Umbilical cord (tissue), 2 donors: ENCODE results near the gene IGLL1. TPM values are rescaled to one million over a fixed set of nuclear protein-coding genes. Genes with fewer than 3 reads are reported as not detected.

Source experiments
- DNase-seq: peaks from one replicate; pipeline ENCODE4 v3.0.0-alpha.2; 2015; ENCODE audit warnings: low spot score
- total RNA-seq: library from RNA; depleted of rRNA; stranded (reverse); fragments of >200 nt; gene quantifications from one replicate; pipeline ENCODE4 v1.2.3, GENCODE V29; 2014; ENCODE audit warnings: low replicate concordance; ENCODE audit not compliant: insufficient read depth

Gene IGLL1
- total RNA-seq, 1 donor from 2014 or later, result not detected

DNA sequence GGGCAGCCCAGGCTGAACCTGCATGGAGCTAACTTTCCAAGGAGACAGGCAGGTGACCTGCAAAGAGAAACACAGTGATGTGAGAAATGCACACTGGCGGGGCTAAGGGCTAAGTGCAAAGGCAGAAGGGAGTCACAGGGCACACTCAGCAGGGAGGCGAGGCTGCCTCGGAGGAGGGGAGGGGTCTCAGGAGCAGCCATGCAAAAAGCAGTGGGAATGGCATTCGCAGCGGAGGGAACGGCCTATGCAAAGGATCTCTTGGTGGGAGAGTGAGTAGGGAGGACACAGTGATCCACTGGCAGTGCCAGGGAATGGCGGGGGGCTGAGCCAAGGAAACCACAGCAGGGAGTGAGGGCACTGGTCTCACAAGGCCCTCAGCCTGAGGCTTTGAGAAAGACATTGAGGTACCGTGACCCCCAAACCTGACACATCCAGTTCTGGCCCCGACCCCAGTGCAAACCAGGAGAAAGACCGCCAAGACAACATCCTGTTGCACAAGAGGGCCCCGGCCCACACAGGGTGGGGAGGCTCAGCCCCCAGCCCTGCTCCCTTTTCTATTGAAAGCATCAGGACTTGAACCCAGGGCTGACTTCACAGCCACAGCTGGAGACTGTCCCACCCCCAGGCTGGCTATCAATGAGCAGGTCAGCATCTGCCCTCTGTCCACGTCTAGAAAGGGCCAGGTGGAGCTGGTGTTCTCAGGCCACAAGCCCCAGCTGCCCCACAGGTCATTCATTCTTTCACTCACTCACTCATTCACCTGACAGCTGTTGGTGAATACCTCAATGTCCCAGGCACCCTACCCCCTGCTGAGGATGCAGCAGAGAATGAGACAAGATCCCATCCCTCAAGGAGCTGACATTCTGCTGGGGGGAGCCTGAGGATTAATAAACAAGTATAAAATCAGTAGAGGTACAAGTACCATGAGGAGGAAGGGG, 50.7 kb downstream of the IGLL1 start:
- no peak for DNase-seq

DNA sequence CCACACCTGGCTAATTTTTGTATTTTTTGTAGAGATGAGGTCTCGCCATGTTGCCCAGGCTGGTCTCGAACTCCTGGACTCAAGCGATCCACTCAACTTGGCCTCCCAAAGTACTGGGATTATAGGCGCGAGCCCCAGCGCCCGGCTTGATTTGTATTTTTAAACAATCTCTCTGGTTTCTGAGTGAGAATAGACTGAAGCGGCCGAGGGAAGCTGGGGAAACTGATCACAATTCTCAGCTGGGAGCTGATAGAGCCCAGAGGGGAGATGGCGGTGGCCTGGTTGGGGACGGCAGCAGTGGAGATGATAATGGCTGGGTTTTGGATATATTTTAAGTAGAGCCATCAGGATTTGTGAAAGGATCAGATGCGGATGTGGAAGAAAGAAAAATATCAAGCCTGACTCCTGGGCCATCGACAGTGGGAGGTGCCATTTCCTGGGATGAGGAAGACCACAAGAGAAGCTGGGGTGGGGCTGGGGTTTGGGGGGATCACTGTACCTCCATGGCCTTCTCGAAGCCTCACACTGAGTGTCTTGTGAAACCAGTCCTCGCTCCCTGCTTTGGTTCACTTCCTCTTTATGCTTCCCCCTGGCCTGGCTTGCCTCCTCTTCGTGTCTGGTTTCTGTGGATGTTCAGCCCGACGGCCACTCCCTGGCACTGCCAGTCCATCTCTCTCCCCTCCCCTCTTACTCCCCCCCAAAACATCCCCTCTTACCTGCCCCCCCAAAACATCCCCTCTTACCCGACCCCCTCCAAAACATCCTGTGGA, 51.9 kb downstream of the IGLL1 start:
- no peak for DNase-seq

DNA sequence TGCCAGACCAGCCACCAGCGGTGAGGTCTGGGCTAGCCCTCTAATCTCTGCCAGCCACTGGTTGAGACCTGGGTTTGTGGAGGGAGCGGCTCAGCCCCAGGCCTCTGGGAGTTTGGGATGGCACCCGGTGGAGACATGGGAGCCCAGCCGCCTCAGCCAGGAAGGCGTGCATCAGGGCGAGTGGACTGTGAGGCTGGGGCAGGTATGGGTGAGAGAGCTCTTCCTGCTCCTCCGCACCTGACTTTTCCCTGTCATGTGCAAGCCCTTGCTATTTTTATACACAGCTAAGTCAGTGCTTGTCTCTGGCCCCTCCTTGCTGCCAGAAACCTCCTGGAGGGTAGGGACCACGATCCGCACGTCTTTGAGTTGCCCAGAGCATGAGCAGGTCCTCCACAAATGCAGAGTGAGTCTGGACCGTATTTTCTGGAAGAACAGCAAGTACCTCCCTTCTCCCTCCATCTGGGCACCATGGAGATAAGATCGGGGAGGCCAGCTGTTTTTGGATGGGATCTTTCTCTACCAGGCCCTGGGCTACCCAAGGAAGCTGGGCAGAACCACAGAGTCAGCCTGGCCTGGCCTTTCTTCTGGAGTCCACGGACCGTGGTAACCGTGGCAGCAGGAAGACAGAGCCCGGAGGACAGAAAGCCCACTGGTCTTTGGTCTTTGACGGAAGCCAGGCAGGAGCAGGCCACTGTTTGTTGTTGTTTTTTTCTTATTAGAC, 53.3 kb downstream of the IGLL1 start:
- peak; percentile 52 for DNase-seq

DNA sequence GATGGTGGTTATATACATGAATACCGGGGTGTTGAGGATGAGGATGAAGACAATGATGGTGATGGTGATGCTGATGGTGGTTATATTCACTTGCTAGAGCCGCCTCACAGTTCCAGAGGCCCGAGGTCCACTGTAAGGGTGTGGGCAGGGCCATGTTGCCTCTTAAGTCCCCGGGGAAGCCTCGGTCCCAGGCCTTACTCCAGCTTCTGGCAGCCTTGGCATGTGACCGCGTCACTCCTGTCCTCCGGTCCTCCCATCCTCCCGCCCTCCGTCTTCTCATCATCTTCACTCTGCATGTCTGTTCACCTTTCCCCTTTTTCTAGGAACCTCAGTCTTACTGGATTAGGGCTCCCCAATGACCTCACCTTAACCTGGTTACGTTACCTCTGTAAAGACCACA, 54.6 kb downstream of the IGLL1 start:
- DNase-seq, result no peak

DNA sequence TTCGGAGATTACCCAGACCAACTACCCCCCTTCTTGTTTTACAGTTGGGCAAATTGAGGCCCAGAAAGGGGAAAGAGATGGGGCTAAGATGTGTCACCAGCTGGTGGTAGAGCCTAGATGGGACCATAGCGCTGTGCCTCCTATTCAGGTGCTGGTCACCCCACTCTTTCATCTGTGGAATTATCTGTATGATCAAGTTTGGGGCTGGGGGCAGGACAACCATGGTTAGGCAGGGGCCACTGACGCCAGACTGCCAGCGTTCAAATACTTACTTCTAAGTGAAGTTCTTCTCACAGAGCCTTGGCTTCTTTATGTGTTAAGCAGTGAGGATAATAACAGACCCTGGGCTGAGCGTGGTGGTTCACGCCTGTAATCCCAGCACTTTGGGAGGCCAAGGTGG, 55.9 kb downstream of the IGLL1 start:
- no peak for DNase-seq

DNA sequence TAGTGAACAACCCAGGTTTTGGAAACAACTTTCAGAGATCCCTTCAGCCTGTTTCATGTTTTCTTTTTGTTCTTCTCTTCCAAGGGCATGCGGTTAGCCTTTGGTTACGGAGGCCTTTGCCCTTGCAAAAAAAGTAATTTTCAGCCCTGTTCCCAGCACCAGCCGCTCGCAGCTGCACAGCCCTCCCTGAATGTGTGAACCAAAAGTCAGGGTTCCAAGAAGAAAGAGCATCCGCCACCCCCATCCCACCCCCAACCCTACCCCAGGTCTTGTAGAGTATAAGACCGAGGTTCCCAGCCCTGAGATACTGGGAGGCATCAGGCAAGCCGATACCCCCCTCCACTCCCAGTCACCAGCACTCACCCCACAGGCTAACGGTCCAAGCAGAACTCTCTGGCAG, 56.4 kb downstream of the IGLL1 start:
- DNase-seq, result no peak

Other genes with a start within 250 kb of the IGLL1 start
- gene DRICH1, start 52.0 kb upstream of the IGLL1 start, total RNA-seq, result not detected
- gene RGL4, start 110.7 kb upstream of the IGLL1 start, total RNA-seq, result 3.1 TPM
- gene ZNF70, start 170.8 kb upstream of the IGLL1 start, total RNA-seq, result 5.3 TPM
- not detected for gene VPREB3, start 174.1 kb upstream of the IGLL1 start, total RNA-seq
- not detected for gene C22orf15, start 182.7 kb upstream of the IGLL1 start, total RNA-seq
- gene CHCHD10, start 187.7 kb upstream of the IGLL1 start, total RNA-seq, result not detected
- gene MMP11, start 192.6 kb upstream of the IGLL1 start, total RNA-seq, result 13.7 TPM
- 8.9 TPM for gene SMARCB1, start 206.7 kb upstream of the IGLL1 start, total RNA-seq